ENCODE results near the gene THSD7A.

DNA sequence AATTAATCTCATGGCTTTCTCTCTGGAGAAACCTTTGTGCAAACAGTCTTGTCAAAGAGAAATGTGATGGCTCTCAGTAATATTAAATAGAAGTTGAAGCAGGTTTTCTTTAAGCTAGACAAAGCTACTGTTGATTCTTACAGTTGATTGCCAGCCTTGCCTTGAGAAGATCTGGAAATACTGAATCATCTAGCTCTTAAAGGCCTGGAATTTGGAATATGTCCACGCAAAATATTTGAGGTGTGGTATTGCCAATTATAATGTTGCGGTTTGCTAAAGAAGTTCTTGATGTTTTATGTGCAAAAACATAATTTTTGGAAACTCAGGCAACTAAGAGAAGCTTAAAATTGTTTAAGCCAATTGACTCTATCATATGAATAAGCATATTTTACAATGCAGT lies 486.4 kb downstream of the THSD7A start:
- TF ChIP-seq, protein P1, sequence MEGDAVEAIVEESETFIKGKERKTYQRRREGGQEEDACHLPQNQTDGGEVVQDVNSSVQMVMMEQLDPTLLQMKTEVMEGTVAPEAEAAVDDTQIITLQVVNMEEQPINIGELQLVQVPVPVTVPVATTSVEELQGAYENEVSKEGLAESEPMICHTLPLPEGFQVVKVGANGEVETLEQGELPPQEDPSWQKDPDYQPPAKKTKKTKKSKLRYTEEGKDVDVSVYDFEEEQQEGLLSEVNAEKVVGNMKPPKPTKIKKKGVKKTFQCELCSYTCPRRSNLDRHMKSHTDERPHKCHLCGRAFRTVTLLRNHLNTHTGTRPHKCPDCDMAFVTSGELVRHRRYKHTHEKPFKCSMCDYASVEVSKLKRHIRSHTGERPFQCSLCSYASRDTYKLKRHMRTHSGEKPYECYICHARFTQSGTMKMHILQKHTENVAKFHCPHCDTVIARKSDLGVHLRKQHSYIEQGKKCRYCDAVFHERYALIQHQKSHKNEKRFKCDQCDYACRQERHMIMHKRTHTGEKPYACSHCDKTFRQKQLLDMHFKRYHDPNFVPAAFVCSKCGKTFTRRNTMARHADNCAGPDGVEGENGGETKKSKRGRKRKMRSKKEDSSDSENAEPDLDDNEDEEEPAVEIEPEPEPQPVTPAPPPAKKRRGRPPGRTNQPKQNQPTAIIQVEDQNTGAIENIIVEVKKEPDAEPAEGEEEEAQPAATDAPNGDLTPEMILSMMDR (IDR thresholded peaks at IDR 0.05; ENCODE audit: insufficient read depth, low read depth, low read length), result no peak
- no peak for TF ChIP-seq EZH2 (IDR thresholded peaks at IDR 0.05; ENCODE audit: insufficient read depth, low read length)
